SH-SY5Y (cell line): ENCODE measurements around the gene SNX22.

Source experiments
- GATA2 ChIP-seq: IDR thresholded peaks from 2 replicates; pipeline ENCODE4 v1.6.1; 2011; ENCODE audit warnings: mild to moderate bottlenecking, low read depth, low read length
- GATA3 ChIP-seq: IDR thresholded peaks from 2 replicates; pipeline ENCODE4 v1.6.1; 2011; ENCODE audit warnings: low read depth, mild to moderate bottlenecking, low read length, moderate library complexity

- no peak for TF ChIP-seq GATA2
- no peak for TF ChIP-seq GATA3
Measured at GRCh38 chr15:64193971-64194370, 42.4 kb downstream of the SNX22 start.
